Fibroblast of lung (primary cell): ENCODE measurements around the gene IDH1.

Experiments used
- EZH2 ChIP-seq: IDR thresholded peaks from 2 replicates; pipeline ENCODE4 v1.5.1; 2012; ENCODE audit warnings: low read length, control low read depth, mild to moderate bottlenecking; ENCODE audit errors: missing control alignments
- TF ChIP-seq, protein P1 (sequence below), 2 donors: IDR thresholded peaks in 1 of 2; conservative IDR thresholded peaks in 1 of 2; 1 replicate in 1 of 2; 2 replicates in 1 of 2; pipeline ENCODE4 v1.5.1; 2011 to 2012; ENCODE audit warnings: low read length in 2 of 2, control low read depth in 1 of 2, inconsistent platforms in 1 of 2, low read depth in 1 of 2, mild to moderate bottlenecking in 1 of 2

- TF ChIP-seq, protein P1, sequence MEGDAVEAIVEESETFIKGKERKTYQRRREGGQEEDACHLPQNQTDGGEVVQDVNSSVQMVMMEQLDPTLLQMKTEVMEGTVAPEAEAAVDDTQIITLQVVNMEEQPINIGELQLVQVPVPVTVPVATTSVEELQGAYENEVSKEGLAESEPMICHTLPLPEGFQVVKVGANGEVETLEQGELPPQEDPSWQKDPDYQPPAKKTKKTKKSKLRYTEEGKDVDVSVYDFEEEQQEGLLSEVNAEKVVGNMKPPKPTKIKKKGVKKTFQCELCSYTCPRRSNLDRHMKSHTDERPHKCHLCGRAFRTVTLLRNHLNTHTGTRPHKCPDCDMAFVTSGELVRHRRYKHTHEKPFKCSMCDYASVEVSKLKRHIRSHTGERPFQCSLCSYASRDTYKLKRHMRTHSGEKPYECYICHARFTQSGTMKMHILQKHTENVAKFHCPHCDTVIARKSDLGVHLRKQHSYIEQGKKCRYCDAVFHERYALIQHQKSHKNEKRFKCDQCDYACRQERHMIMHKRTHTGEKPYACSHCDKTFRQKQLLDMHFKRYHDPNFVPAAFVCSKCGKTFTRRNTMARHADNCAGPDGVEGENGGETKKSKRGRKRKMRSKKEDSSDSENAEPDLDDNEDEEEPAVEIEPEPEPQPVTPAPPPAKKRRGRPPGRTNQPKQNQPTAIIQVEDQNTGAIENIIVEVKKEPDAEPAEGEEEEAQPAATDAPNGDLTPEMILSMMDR (conservative IDR thresholded peaks at IDR 0.05 in 1 of 2, IDR thresholded peaks at IDR 0.05 in 1 of 2; ENCODE audit: low read depth in 1 of 2, low read length in 2 of 2): no peak
- TF ChIP-seq EZH2: no peak
Measured at GRCh38 chr2:208295834-208296233, 41.0 kb upstream of the IDH1 start.
